ENCODE measurements around the gene ELOVL6. TPM values are rescaled to one million over a fixed set of nuclear protein-coding genes. Genes with fewer than 3 reads are reported as not detected.

Gene ELOVL6
- total RNA-seq, 1 experiment from 2014 or later: 38.7 TPM

- no peaks in the 10 kb centered on the region for H3K9me3 ChIP-seq (ENCODE audit: control insufficient read depth in 1 of 2, insufficient read depth in 1 of 2, low read depth in 1 of 2, low read length in 2 of 2)
- no peaks in the 10 kb centered on the region for H3K9me2 ChIP-seq (ENCODE audit: insufficient read depth)
- BruUV-seq (replicated peaks): no TSS peak
- DNase-seq (ENCODE audit: low read depth, low spot score) (no peak), ATAC-seq (no peak)
- no peaks in the 10 kb centered on the region for H3K27me3 ChIP-seq (ENCODE audit: insufficient read depth, low read length)
- no peaks in the 10 kb centered on the region for H3K79me2 ChIP-seq (ENCODE audit: insufficient read depth, low read length)
- CTCF ChIA-PET: interaction anchor here (0.7 kb wide), 1 partner anchor 151 kb away, joined by 5 read pairs; no protein-coding TSS in a partner anchor
- intact Hi-C loops (cut with micrococcal nuclease): no loop called here
- no peak overlapping the region for H3K9ac ChIP-seq (ENCODE audit: low read length)
- H3K27ac ChIP-seq (ENCODE audit: low read depth, low read length): no peak overlapping the region
- H4K20me1 ChIP-seq (ENCODE audit: insufficient read depth): no peaks in the 10 kb centered on the region
- H3K4me3 ChIP-seq (replicated peaks in 1 of 2; ENCODE audit: low read depth in 1 of 2, low read length in 2 of 2): no peak overlapping the region
- RAD21 ChIA-PET (ENCODE audit: low non-redundant PET in 1 of 2, low total read pairs in 2 of 2, uncharacterized antibody in 2 of 2, unreplicated experiment in 2 of 2): no interaction called here
- POLR2A ChIA-PET: no interaction called here
- H2AFZ ChIP-seq (ENCODE audit: low read depth, low read length, poor library complexity, severe bottlenecking): no peak overlapping the region
- TF ChIP-seq SP1 (IDR thresholded peaks at IDR 0.05; ENCODE audit: low read depth): no peak
- no peak for TF ChIP-seq YY1 (IDR thresholded peaks at IDR 0.05; ENCODE audit: extremely low read depth, insufficient replicate concordance, low read depth, low read length)
- TF ChIP-seq EZH2phosphoT487 (IDR thresholded peaks at IDR 0.05; ENCODE audit: borderline replicate concordance): no peak
- no peak for TF ChIP-seq POLR2A (IDR thresholded peaks at IDR 0.05; ENCODE audit: borderline replicate concordance, extremely low read depth, insufficient read depth, insufficient read length)
- no peak for TF ChIP-seq EZH2 (IDR thresholded peaks at IDR 0.05)
- TF ChIP-seq TCF7L2 (IDR thresholded peaks at IDR 0.05; ENCODE audit: borderline replicate concordance, extremely low read depth, insufficient read depth, insufficient read length): no peak
- TF ChIP-seq EGR1 (IDR thresholded peaks at IDR 0.05; ENCODE audit: low read depth): no peak
- no peak for TF ChIP-seq MAX (IDR thresholded peaks at IDR 0.05)
- no peak for TF ChIP-seq ATF3 (IDR thresholded peaks at IDR 0.05)
- H3K4me1 ChIP-seq (ENCODE audit: control insufficient read depth in 1 of 2, insufficient read depth in 2 of 2, low read length in 2 of 2): no peaks in the 10 kb centered on the region
- no peak overlapping the region for H3K4me2 ChIP-seq (ENCODE audit: low read length)
- no peaks in the 10 kb centered on the region for H3K36me3 ChIP-seq (ENCODE audit: control insufficient read depth in 1 of 2, insufficient read depth in 2 of 2, low read length in 2 of 2)
Measured at GRCh38 chr4:110129544-110129943, 68.9 kb downstream of the ELOVL6 start.

GRCh38 chr4:110128472-110128919 is 69.9 kb downstream of the ELOVL6 start:
- Histone ChIP-seq H3K36me3 (ENCODE audit: control insufficient read depth in 1 of 2, insufficient read depth in 2 of 2, low read length in 2 of 2) (no peaks in the 10 kb centered on the region), H3K4me3 (replicated peaks in 1 of 2; ENCODE audit: low read depth in 1 of 2, low read length in 2 of 2) (no peak overlapping the region), H3K4me1 (ENCODE audit: control insufficient read depth in 1 of 2, insufficient read depth in 2 of 2, low read length in 2 of 2) (no peaks in the 10 kb centered on the region), H3K9me2 (ENCODE audit: insufficient read depth) (no peaks in the 10 kb centered on the region), H3K27me3 (ENCODE audit: insufficient read depth, low read length) (no peaks in the 10 kb centered on the region), H3K27ac (ENCODE audit: low read depth, low read length) (no peak overlapping the region), H3K9ac (ENCODE audit: low read length) (no peak overlapping the region), H2AFZ (ENCODE audit: low read depth, low read length, poor library complexity, severe bottlenecking) (no peak overlapping the region), H4K20me1 (ENCODE audit: insufficient read depth) (no peaks in the 10 kb centered on the region), H3K4me2 (ENCODE audit: low read length) (no peak overlapping the region), H3K9me3 (ENCODE audit: control insufficient read depth in 1 of 2, insufficient read depth in 1 of 2, low read depth in 1 of 2, low read length in 2 of 2) (no peaks in the 10 kb centered on the region), H3K79me2 (ENCODE audit: insufficient read depth, low read length) (no peaks in the 10 kb centered on the region)
- CTCF ChIA-PET: no interaction called here
- BruUV-seq (replicated peaks): no TSS peak
- RAD21 ChIA-PET (ENCODE audit: low non-redundant PET in 1 of 2, low total read pairs in 2 of 2, uncharacterized antibody in 2 of 2, unreplicated experiment in 2 of 2): no interaction called here
- DNase-seq (ENCODE audit: low read depth, low spot score): no peak
- POLR2A ChIA-PET: no interaction called here
- no peak for ATAC-seq
- intact Hi-C loops (cut with micrococcal nuclease): no loop called here
- TF ChIP-seq CTCF (IDR thresholded peaks at IDR 0.05 in 2 of 3, conservative IDR thresholded peaks at IDR 0.05 in 1 of 3; ENCODE audit: borderline replicate concordance in 1 of 3, insufficient read depth in 1 of 3, low read depth in 2 of 3, low read length in 2 of 3) (no peak), CEBPB (IDR thresholded peaks at IDR 0.05; ENCODE audit: low read depth) (no peak), EZH2phosphoT487 (IDR thresholded peaks at IDR 0.05; ENCODE audit: borderline replicate concordance) (no peak), FOSL1 (IDR thresholded peaks at IDR 0.05; ENCODE audit: low read depth) (no peak), RAD21 (IDR thresholded peaks at IDR 0.05; ENCODE audit: low read depth) (no peak), SRF (IDR thresholded peaks at IDR 0.05; ENCODE audit: low read depth) (no peak), YY1 (IDR thresholded peaks at IDR 0.05; ENCODE audit: extremely low read depth, insufficient replicate concordance, low read depth, low read length) (no peak), ELF1 (IDR thresholded peaks at IDR 0.05; ENCODE audit: borderline replicate concordance, low read depth) (no peak), EGR1 (IDR thresholded peaks at IDR 0.05; ENCODE audit: low read depth) (no peak), CBX3 (IDR thresholded peaks at IDR 0.05; ENCODE audit: low read depth) (no peak), SP1 (IDR thresholded peaks at IDR 0.05; ENCODE audit: low read depth) (no peak), MAX (IDR thresholded peaks at IDR 0.05) (no peak), POLR2A (IDR thresholded peaks at IDR 0.05; ENCODE audit: borderline replicate concordance, extremely low read depth, insufficient read depth, insufficient read length) (no peak), SIN3A (IDR thresholded peaks at IDR 0.05; ENCODE audit: low read depth) (no peak), TCF7L2 (IDR thresholded peaks at IDR 0.05; ENCODE audit: borderline replicate concordance, extremely low read depth, insufficient read depth, insufficient read length) (no peak), ZNF274 (IDR thresholded peaks at IDR 0.05; ENCODE audit: low read depth, low read length) (no peak)
